NB4 (cell line): ENCODE data around the gene CYP4A11.
"Not testable (repeated sequence)": the region's sequence is repeated elsewhere in the genome, so short reads cannot be mapped to it uniquely, and the experiment has no call there.

Experiments
- DNase-seq: peaks from one replicate; pipeline ENCODE4 v3.0.0; 2010; ENCODE audit warnings: low read depth
- H3K4me3 ChIP-seq: one replicate; pipeline ENCODE4 v1.5.1; 2011; ENCODE audit warnings: mild to moderate bottlenecking, low read depth, low read length, moderate library complexity
- MYC ChIP-seq: IDR thresholded peaks from 2 replicates; pipeline ENCODE4 v1.6.1; 2011; ENCODE audit warnings: low read depth, low read length
- POLR2A ChIP-seq: IDR thresholded peaks from 2 replicates; pipeline ENCODE4 v1.6.1; 2011; ENCODE audit warnings: mild to moderate bottlenecking; ENCODE audit not compliant: insufficient read length; ENCODE audit errors: extremely low read depth
- TF ChIP-seq, protein P1 (sequence below): IDR thresholded peaks from 2 replicates; pipeline ENCODE4 v1.6.1; 2011; ENCODE audit warnings: low read depth, low read length
- TF ChIP-seq, protein P2 (sequence below): IDR thresholded peaks from one replicate; pipeline ENCODE4 v1.5.1; 2012; ENCODE audit warnings: low read depth, low read length

Gene CYP4A11

DNA sequence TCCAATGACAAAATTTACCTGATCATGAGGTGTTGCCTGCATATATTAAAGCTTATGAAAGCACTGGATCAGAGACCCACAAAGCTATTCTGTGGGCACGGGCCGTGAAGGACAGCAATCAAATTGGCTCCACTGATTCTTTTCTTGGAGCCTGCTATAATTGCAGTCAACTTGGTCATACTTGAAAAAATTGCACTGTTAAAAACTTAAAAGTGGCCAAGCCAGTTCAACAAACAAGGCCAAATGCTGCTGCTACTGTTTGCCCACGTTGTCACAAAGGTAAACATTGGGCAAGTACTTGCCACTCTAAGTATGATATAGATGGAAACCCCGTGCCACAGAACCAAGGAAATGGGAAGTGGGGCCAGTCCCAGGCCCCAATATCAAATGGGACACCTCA is 37.8 kb downstream of the CYP4A11 start:
- no peak for DNase-seq
- H3K4me3 ChIP-seq, result no peak overlapping the region
- TF ChIP-seq, protein P1, sequence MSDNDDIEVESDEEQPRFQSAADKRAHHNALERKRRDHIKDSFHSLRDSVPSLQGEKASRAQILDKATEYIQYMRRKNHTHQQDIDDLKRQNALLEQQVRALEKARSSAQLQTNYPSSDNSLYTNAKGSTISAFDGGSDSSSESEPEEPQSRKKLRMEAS, result no peak
- TF ChIP-seq, protein P2, sequence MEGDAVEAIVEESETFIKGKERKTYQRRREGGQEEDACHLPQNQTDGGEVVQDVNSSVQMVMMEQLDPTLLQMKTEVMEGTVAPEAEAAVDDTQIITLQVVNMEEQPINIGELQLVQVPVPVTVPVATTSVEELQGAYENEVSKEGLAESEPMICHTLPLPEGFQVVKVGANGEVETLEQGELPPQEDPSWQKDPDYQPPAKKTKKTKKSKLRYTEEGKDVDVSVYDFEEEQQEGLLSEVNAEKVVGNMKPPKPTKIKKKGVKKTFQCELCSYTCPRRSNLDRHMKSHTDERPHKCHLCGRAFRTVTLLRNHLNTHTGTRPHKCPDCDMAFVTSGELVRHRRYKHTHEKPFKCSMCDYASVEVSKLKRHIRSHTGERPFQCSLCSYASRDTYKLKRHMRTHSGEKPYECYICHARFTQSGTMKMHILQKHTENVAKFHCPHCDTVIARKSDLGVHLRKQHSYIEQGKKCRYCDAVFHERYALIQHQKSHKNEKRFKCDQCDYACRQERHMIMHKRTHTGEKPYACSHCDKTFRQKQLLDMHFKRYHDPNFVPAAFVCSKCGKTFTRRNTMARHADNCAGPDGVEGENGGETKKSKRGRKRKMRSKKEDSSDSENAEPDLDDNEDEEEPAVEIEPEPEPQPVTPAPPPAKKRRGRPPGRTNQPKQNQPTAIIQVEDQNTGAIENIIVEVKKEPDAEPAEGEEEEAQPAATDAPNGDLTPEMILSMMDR, result no peak
- TF ChIP-seq POLR2A (no peak), MYC (no peak)

DNA sequence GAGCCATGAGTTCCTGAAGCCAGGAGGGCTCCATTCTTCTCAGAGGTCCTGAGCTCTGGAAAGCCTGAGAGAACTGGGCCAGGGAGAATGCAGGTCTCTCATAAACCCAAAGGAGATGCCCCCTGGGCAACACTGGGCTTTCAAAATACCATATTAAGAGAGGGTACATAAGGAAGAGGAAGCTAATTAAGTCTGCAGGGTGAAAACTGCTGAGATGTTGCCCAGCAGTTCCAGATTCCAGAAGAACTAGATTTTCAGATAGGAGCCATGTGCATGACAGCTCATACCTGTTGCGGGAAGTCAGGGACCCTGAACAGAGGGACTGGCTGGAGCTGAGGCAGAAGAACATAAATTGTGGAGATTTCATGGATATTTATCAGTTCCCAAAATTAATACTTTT is 40.9 kb downstream of the CYP4A11 start:
- no peak for DNase-seq
- TF ChIP-seq, protein P1, result no peak
- TF ChIP-seq MYC, result no peak
- TF ChIP-seq, protein P2, result no peak
- no peak for TF ChIP-seq POLR2A
- H3K4me3 ChIP-seq, result no peak overlapping the region

DNA sequence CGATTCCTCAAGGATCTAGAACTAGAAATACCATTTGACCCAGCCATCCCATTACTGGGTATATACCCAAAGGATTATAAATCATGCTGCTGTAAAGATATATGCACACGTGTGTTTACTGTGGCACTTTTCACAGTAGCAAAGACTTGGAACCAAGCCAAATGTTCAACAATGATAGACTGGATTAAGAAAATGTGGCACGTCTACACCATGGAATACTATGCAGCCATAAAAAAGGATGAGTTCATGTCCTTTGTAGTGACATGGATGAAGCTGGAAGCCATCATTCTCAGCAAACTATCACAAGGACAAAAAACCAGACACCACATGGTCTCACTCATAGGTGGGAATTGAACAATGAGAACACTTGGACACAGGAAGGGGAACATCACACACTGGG is 59.6 kb downstream of the CYP4A11 start:
- not testable (repeated sequence) for DNase-seq, H3K4me3 ChIP-seq
